K562 (cell line): ENCODE measurements around the gene SLCO2B1. TPM values are rescaled to one million over a fixed set of nuclear protein-coding genes. Genes with fewer than 3 reads are reported as not detected.

Experiments used
- ATAC-seq: fragments of 200-7000 bp; cut with Tn5 transposase; 3 replicates; pipeline ENCODE4 v1.9.1; 2020; ENCODE audit warnings: moderate library complexity
- BruUV-seq: library from RNA; stranded (reverse); fragments of 400-500 nt; replicated peaks from 2 replicates; lab custom pipeline; 2021; lab: Mats Ljungman, UMichigan
- CTCF ChIA-PET: fragments of 300-600 bp; formaldehyde crosslinking; extraction: SDS; loops from one replicate; lab custom pipeline; 2021; ENCODE audit warnings: low intra/inter-chr PET ratio; lab: Yijun Ruan, JAX
- POLR2A ChIA-PET: fragments of 300-600, 350-650 bp; sonication (Branson Sonifier 250); formaldehyde crosslinking; extraction: SDS; loops from one replicate; lab custom pipeline; 2021; ENCODE audit warnings: antibody characterized with exemption, inconsistent platforms; lab: Yijun Ruan, JAX
- DNase-seq, 4 experiments: peaks; one replicate each; pipeline versions ENCODE4 v3.0.0 to v3.0.0-alpha.2; 2011 to 2018; ENCODE audit warnings: low spot score in 3 of 4, mixed read lengths in 3 of 4; ENCODE audit errors: extremely low read depth in 1 of 4
- FAIRE-seq: peaks from 2 replicates; lab custom pipeline; 2011; peaks lifted over from hg19 to GRCh38; lab: Jason Lieb, UNC
- H2AFZ ChIP-seq: 2 replicates; pipeline ENCODE4 v1.6.0; 2011; ENCODE audit warnings: low read depth, low read length, control low read depth, inconsistent platforms
- H3K27ac ChIP-seq: fragments of 200-600 bp; 3 replicates; pipeline ENCODE4 v1.8.0; 2011; ENCODE audit warnings: low read depth, mild to moderate bottlenecking, control low read depth, inconsistent platforms, low read length, moderate library complexity, mixed read lengths; ENCODE audit errors: extremely low read depth
- H3K27me3 ChIP-seq, 2 experiments: fragments of 300-600 bp in 1 of 2; 2 replicates in 1 of 2; 3 replicates in 1 of 2; pipeline versions ENCODE4 v1.6.0 to v1.8.0; 2011; ENCODE audit warnings: inconsistent platforms in 2 of 2, low read length in 2 of 2, mild to moderate bottlenecking in 1 of 2, mixed read lengths in 1 of 2, moderate library complexity in 1 of 2; ENCODE audit not compliant: control insufficient read depth in 2 of 2, insufficient read depth in 2 of 2
- H3K36me3 ChIP-seq: fragments of 300-600 bp; 3 replicates; pipeline ENCODE4 v1.8.0; 2011; ENCODE audit warnings: mild to moderate bottlenecking, low read length, inconsistent platforms; ENCODE audit not compliant: control insufficient read depth, insufficient read depth
- H3K4me1 ChIP-seq, 2 experiments: fragments of 200-600 bp in 1 of 2; replicated peaks in 1 of 2; 2 replicates in 1 of 2; 3 replicates in 1 of 2; pipeline versions ENCODE4 v1.5.1 to v1.8.0; 2011; ENCODE audit warnings: inconsistent platforms in 2 of 2, low read length in 2 of 2, mild to moderate bottlenecking in 1 of 2, mixed read lengths in 1 of 2, moderate library complexity in 1 of 2; ENCODE audit not compliant: control insufficient read depth in 2 of 2, insufficient read depth in 2 of 2
- H3K4me2 ChIP-seq: 2 replicates; pipeline ENCODE4 v1.6.1; 2011; ENCODE audit warnings: low read length, control low read depth, inconsistent platforms, mixed read lengths; ENCODE audit not compliant: insufficient read depth
- H3K4me3 ChIP-seq: fragments of 200-600 bp; sonication (generic), shearing (Covaris generic); 2 replicates; pipeline ENCODE4 v1.5.1; 2016; ENCODE audit warnings: control low read depth, inconsistent platforms
- H3K79me2 ChIP-seq: fragments of 200-600 bp; 3 replicates; pipeline ENCODE4 v1.8.0; 2011; ENCODE audit warnings: low read length, inconsistent platforms; ENCODE audit not compliant: control insufficient read depth, insufficient read depth
- H3K9ac ChIP-seq, 2 experiments: 2 replicates each; pipeline versions ENCODE4 v1.6.0 to v1.6.1; 2011; ENCODE audit warnings: low read depth in 2 of 2, low read length in 2 of 2, control low read depth in 1 of 2, inconsistent platforms in 1 of 2, mild to moderate bottlenecking in 1 of 2, mixed read lengths in 1 of 2; ENCODE audit not compliant: insufficient read depth in 1 of 2
- H3K9me1 ChIP-seq: one replicate; pipeline ENCODE4 v1.6.0; 2011; ENCODE audit warnings: inconsistent platforms, mild to moderate bottlenecking, low read length, moderate library complexity; ENCODE audit not compliant: control insufficient read depth, insufficient read depth
- H3K9me3 ChIP-seq: replicated peaks from 2 replicates; pipeline ENCODE4 v1.5.1; 2011; ENCODE audit warnings: low read depth, low read length, inconsistent platforms; ENCODE audit not compliant: control insufficient read depth, insufficient read depth
- H4K20me1 ChIP-seq: replicated peaks from 2 replicates; pipeline ENCODE4 v1.6.1; 2011; ENCODE audit warnings: low read length, inconsistent platforms, mixed read lengths; ENCODE audit not compliant: control insufficient read depth, insufficient read depth
- ARID1B ChIP-seq: fragments of 450-650 bp; IDR thresholded peaks from 2 replicates; pipeline ENCODE4 v1.6.1; 2016; ENCODE audit warnings: antibody characterized with exemption, mild to moderate bottlenecking, inconsistent platforms
- BHLHE40 ChIP-seq: IDR thresholded peaks from 2 replicates; pipeline ENCODE4 v1.6.1; 2011; ENCODE audit warnings: low read length, improper control_type of control experiment
- DPF2 ChIP-seq: fragments of 450-650 bp; IDR thresholded peaks from 2 replicates; pipeline ENCODE4 v1.6.1; 2016
- FOXJ2 ChIP-seq: fragments of 200-800 bp; sonication (Bioruptor generic); IDR thresholded peaks from 2 replicates; pipeline ENCODE4 v1.6.1; 2016; ENCODE audit warnings: missing genetic modification characterization, missing compliant biosample characterization
- HLTF ChIP-seq: fragments of 450-650 bp; IDR thresholded peaks from 2 replicates; pipeline ENCODE4 v1.6.1; 2016
- RAD21 ChIP-seq, 2 experiments: fragments of 250-450 bp in 1 of 2; fragments of 450-650 bp in 1 of 2; sonication (Bioruptor Pico) in 1 of 2; formaldehyde crosslinking in 1 of 2; IDR thresholded peaks in 1 of 2; conservative IDR thresholded peaks in 1 of 2; 2 replicates each; pipeline versions ENCODE4 v1.4.0 to v1.8.0; 2020 to 2022; ENCODE audit warnings: mild to moderate bottlenecking in 2 of 2, moderate library complexity in 1 of 2
- RCOR1 ChIP-seq, 2 experiments: IDR thresholded peaks; 2 replicates each; pipeline ENCODE4 v1.6.1; 2012; ENCODE audit warnings: low read depth in 2 of 2, low read length in 2 of 2, borderline replicate concordance in 1 of 2, improper control_type of control experiment in 1 of 2
- SRF ChIP-seq, 2 experiments: fragments of 250-450, 450-650 bp in 1 of 2; sonication (Bioruptor Pico) in 1 of 2; sonication (generic) in 1 of 2; formaldehyde crosslinking; IDR thresholded peaks; 2 replicates each; pipeline versions ENCODE4 v1.5.0 to v1.5.1; 2020 to 2022; ENCODE audit warnings: mild to moderate bottlenecking in 1 of 2, missing genetic modification reagents in 1 of 2
- STAT5B ChIP-seq: fragments of 250-450 bp; sonication (Bioruptor Pico); IDR thresholded peaks from 2 replicates; pipeline ENCODE4 v1.8.0; 2021; ENCODE audit warnings: mild to moderate bottlenecking, inconsistent platforms
- ZFX ChIP-seq: sonication (generic); formaldehyde crosslinking; IDR thresholded peaks from 2 replicates; pipeline ENCODE4 v1.8.0; 2022; ENCODE audit warnings: mild to moderate bottlenecking, missing genetic modification reagents, moderate library complexity
- ZNF146 ChIP-seq: IDR thresholded peaks from one replicate; pipeline ENCODE4 v1.6.1; 2018; ENCODE audit warnings: missing compliant biosample characterization; ENCODE audit not compliant: unreplicated experiment
- ZNF224 ChIP-seq: sonication (generic); formaldehyde crosslinking; IDR thresholded peaks from 2 replicates; pipeline ENCODE4 v1.8.0; 2022; ENCODE audit warnings: mild to moderate bottlenecking, missing genetic modification reagents
- ZNF253 ChIP-seq: fragments of 250-450 bp; sonication (Bioruptor Pico); conservative IDR thresholded peaks from 2 replicates; pipeline ENCODE4 v1.6.1; 2021; ENCODE audit warnings: mild to moderate bottlenecking
- ZNF316 ChIP-seq: fragments of 450-650 bp; IDR thresholded peaks from 2 replicates; pipeline ENCODE4 v1.6.1; 2016
- WGBS: fragments of 100-300 bp; shearing (Covaris generic); methylation state at CpG from one replicate; pipeline ENCODE4 v1.1.6; 2016; ENCODE audit warnings: low coverage, mixed read lengths; ENCODE audit not compliant: insufficient coverage; ENCODE audit errors: missing lambda C conversion rate; 5-methylcytosine and 5-hydroxymethylcytosine counted together
- in situ Hi-C: fragments of 300-500 bp; cut with MboI; formaldehyde crosslinking; loops from 4 replicates; pipeline ENCODE4 v1.15.0; 2018; ENCODE audit warnings: inconsistent platforms, mixed read lengths
- intact Hi-C: fragments of 100-400 bp; cut with micrococcal nuclease; formaldehyde crosslinking; loops from 2 replicates; pipeline ENCODE4 v1.14.2; 2022
- polyA plus RNA-seq, 8 experiments: library from polyadenylated mRNA; depleted of rRNA in 4 of 8; stranded (reverse) in 5 of 8; unstranded in 3 of 8; fragments of >200 nt; fragmentation: Nextera tagmentation in 2 of 8; fragmentation: Illumina TruSeq in 1 of 8; extraction: Ambion mirVana in 2 of 8; extraction: Trizol in 1 of 8; gene quantifications; 2 replicates each; pipeline versions ENCODE4 v1.2.1 to v1.2.3, GENCODE V29; 2011 to 2014; ENCODE audit warnings: inconsistent platforms in 1 of 8, missing spikeins in 1 of 8
- total RNA-seq, 7 experiments: library from RNA; depleted of rRNA in 6 of 7; stranded (reverse); fragments of >200 nt in 6 of 7; fragmentation: Illumina TruSeq in 2 of 7; extraction: Trizol in 2 of 7; gene quantifications; 2 replicates each; pipeline versions ENCODE4 v1.2.1 to v1.2.3, GENCODE V29; 2011 to 2021; ENCODE audit warnings: low replicate concordance in 1 of 7
- TF ChIP-seq, protein P1 (sequence below): sonication (generic); IDR thresholded peaks from 2 replicates; pipeline ENCODE4 v1.6.1; 2016
- TF ChIP-seq, protein P2 (sequence below), 2 experiments: IDR thresholded peaks; 2 replicates each; pipeline ENCODE4 v1.6.1; 2012; ENCODE audit warnings: improper control_type of control experiment in 2 of 2, low read depth in 2 of 2, low read length in 2 of 2, borderline replicate concordance in 1 of 2
- TF ChIP-seq, protein P3 (sequence below), 2 experiments: fragments of 200-800 bp in 1 of 2; sonication (Bioruptor generic) in 1 of 2; sonication (generic) in 1 of 2; formaldehyde crosslinking in 1 of 2; IDR thresholded peaks in 1 of 2; conservative IDR thresholded peaks in 1 of 2; 2 replicates each; pipeline versions ENCODE4 v1.5.0 to v1.6.1; 2016 to 2020; ENCODE audit warnings: missing compliant biosample characterization in 1 of 2, missing genetic modification characterization in 1 of 2, missing genetic modification reagents in 1 of 2

The SLCO2B1 gene
- total and polyA plus RNA-seq, 9 of the 15 experiments (the other 6 are each of a cell fraction or from before 2014, with no cell fraction given): 0.70 to 14.7 (median 7.6) TPM

DNA sequence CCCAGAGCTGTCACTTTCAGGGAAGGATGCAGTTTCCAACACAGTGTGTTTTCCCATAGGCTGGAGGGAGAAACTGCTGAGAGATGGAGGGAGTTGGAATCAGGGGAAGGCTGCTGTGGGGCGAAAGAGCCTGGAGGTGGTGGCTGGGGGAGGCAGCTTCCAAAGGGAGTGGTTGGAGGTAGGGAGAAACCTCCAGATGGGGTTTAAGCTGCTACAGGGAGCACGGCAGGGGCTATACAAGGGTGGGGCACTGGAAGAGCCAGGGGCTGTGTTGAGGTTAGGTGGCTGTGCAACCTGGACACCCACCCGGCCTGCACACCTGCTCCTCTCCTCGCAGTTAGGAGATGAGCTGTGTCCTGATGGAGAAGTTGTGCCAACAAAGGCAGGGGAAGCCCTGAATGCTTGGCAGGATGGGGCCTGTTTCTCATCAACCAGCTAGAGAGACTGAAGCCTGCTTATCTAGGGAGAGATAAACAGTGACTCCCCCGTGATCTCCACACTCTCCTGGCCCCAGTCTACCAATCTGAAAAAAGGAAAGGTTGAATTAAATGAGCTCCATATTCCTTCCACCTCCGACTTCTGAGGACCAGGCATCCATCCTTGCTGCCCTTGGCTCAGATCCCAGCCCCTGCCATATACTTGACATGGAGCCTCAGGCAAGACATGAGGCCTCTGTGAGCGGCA, 3.6 kb upstream of the SLCO2B1 start:
- H3K79me2 ChIP-seq: no peaks in the 10 kb centered on the region
- no peak overlapping the region for H2AFZ ChIP-seq
- WGBS: 35% methylated on average over 7 of the region's 7 CpGs
- H3K9me3 ChIP-seq: no peaks in the 10 kb centered on the region
- FAIRE-seq: no peak
- ChIA-PET POLR2A (interaction anchor here (0.6 to 2.2 kb wide), 4 partner anchors 13 to 264 kb away, joined by 3 to 7 read pairs (median 4); no protein-coding TSS in a partner anchor), CTCF (interaction anchor here (5.4 kb wide), 1 partner anchor 101 kb away, joined by 39 read pairs; no protein-coding TSS in a partner anchor)
- no peaks in the 10 kb centered on the region for H3K27me3 ChIP-seq
- ATAC-seq: no peak
- intact Hi-C loops (no loop called here), in situ Hi-C loops (loop anchor here (10.0 kb wide), 1 partner anchor 57 kb away; no protein-coding TSS in a partner anchor)
- H3K4me1 ChIP-seq: peaks cover 15 to 29% of the 10 kb centered on the region in 2 experiments; a peak in 4 of 5 replicates
- H3K4me3 ChIP-seq: no peak overlapping the region
- H3K9me1 ChIP-seq: no peaks in the 10 kb centered on the region
- no peak overlapping the region for H3K4me2 ChIP-seq
- H4K20me1 ChIP-seq: no peaks in the 10 kb centered on the region
- DNase-seq: no peak
- BruUV-seq: no TSS peak
- H3K27ac ChIP-seq: no peak overlapping the region
- no peaks in the 10 kb centered on the region for H3K36me3 ChIP-seq
- H3K9ac ChIP-seq: 0 out of 4 replicates have a peak overlapping the region, but pooled peaks of 1 of the 2 experiments have one; percentile 54
- TF ChIP-seq ARID1B: peak; percentile 47; the same call in 1 of the 2 replicates
- TF ChIP-seq SRF (CRISPR knock-in tag; IDR thresholded peaks at IDR 0.05): no peak
- TF ChIP-seq RCOR1 (IDR thresholded peaks at IDR 0.05; ENCODE audit: borderline replicate concordance in 1 of 2, low read depth in 2 of 2, low read length in 2 of 2): peak in 1 of 2 experiments; percentile 40; a peak in 1 of 4 replicates
- TF ChIP-seq STAT5B: no peak
- TF ChIP-seq ZNF146 (CRISPR knock-in tag): no peak
- TF ChIP-seq HLTF: no peak
- 0 out of 2 replicates have a peak, but pooled peaks have one; percentile 11 for TF ChIP-seq ZFX (CRISPR knock-in tag)
- TF ChIP-seq, protein P1, sequence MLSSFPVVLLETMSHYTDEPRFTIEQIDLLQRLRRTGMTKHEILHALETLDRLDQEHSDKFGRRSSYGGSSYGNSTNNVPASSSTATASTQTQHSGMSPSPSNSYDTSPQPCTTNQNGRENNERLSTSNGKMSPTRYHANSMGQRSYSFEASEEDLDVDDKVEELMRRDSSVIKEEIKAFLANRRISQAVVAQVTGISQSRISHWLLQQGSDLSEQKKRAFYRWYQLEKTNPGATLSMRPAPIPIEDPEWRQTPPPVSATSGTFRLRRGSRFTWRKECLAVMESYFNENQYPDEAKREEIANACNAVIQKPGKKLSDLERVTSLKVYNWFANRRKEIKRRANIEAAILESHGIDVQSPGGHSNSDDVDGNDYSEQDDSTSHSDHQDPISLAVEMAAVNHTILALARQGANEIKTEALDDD: peak; percentile 76
- 0 out of 2 replicates have a peak, but pooled peaks have one; percentile 31 for TF ChIP-seq DPF2
- TF ChIP-seq, protein P2, sequence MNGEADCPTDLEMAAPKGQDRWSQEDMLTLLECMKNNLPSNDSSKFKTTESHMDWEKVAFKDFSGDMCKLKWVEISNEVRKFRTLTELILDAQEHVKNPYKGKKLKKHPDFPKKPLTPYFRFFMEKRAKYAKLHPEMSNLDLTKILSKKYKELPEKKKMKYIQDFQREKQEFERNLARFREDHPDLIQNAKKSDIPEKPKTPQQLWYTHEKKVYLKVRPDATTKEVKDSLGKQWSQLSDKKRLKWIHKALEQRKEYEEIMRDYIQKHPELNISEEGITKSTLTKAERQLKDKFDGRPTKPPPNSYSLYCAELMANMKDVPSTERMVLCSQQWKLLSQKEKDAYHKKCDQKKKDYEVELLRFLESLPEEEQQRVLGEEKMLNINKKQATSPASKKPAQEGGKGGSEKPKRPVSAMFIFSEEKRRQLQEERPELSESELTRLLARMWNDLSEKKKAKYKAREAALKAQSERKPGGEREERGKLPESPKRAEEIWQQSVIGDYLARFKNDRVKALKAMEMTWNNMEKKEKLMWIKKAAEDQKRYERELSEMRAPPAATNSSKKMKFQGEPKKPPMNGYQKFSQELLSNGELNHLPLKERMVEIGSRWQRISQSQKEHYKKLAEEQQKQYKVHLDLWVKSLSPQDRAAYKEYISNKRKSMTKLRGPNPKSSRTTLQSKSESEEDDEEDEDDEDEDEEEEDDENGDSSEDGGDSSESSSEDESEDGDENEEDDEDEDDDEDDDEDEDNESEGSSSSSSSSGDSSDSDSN (IDR thresholded peaks at IDR 0.05; ENCODE audit: borderline replicate concordance in 1 of 2, low read depth in 2 of 2, low read length in 2 of 2): no peak
- TF ChIP-seq BHLHE40: 0 out of 2 replicates have a peak, but pooled peaks have one; percentile 16
- 0 out of 2 replicates have a peak, but pooled peaks have one; percentile 26 for TF ChIP-seq FOXJ2 (tag)
- no peak for TF ChIP-seq ZNF316
- TF ChIP-seq ZNF224 (CRISPR knock-in tag): no peak
- no peak for TF ChIP-seq ZNF253 (CRISPR knock-in tag)
- TF ChIP-seq, protein P3, sequence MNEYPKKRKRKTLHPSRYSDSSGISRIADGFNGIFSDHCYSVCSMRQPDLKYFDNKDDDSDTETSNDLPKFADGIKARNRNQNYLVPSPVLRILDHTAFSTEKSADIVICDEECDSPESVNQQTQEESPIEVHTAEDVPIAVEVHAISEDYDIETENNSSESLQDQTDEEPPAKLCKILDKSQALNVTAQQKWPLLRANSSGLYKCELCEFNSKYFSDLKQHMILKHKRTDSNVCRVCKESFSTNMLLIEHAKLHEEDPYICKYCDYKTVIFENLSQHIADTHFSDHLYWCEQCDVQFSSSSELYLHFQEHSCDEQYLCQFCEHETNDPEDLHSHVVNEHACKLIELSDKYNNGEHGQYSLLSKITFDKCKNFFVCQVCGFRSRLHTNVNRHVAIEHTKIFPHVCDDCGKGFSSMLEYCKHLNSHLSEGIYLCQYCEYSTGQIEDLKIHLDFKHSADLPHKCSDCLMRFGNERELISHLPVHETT (CRISPR knock-in tag; conservative IDR thresholded peaks at IDR 0.05 in 1 of 2, IDR thresholded peaks at IDR 0.05 in 1 of 2): no peak
- TF ChIP-seq RAD21 (CRISPR knock-in tag; conservative IDR thresholded peaks at IDR 0.05 in 1 of 2, IDR thresholded peaks at IDR 0.05 in 1 of 2): no peak
